ENCODE data around the gene ADGRG6.

Gene ADGRG6

GRCh38 chr6:142373268-142374090 is 71.7 kb downstream of the ADGRG6 start:
- TF ChIP-seq CTCF (conservative IDR thresholded peaks at IDR 0.05; ENCODE audit: low read depth, low read length), result no peak
- no peak overlapping the region for H3K4me3 ChIP-seq (ENCODE audit: low read depth, low read length)
- DNase-seq (ENCODE audit: low read depth), result no peak

DNA sequence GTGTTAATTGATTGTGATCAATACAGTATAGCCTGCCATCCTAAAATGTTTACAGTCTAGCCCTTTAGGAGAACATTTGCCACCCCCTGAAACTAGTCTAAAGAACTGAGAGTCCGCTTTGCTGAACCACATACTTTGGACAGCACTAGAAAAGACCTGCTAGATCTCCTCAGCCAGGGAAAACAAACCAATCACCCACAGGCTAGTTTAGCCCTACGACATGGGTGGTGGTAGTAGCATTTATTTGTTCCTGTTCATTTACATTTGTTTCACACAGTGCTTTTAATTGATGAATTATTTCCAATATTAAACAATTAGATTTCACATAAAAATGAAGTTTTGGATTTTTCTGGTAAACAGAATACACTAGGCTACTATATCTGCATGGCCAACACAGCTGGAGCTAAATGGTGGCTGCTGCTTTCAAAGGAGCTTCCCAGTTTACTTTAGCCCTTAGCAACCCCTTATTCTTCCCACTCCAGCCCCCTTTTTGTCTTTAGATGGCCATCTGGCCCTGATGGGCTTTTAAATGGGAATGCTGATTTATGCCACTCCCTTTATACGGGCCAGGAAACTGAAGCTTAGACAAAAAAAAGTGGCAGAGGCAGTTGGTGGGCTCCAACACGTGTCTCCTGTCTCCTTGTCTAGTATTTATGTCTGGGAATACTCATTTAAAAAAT is 72.4 kb downstream of the ADGRG6 start:
- DNase-seq (ENCODE audit: low read depth), result no peak
- no peak for TF ChIP-seq CTCF (conservative IDR thresholded peaks at IDR 0.05; ENCODE audit: low read depth, low read length)
- no peak overlapping the region for H3K4me3 ChIP-seq (ENCODE audit: low read depth, low read length)

DNA sequence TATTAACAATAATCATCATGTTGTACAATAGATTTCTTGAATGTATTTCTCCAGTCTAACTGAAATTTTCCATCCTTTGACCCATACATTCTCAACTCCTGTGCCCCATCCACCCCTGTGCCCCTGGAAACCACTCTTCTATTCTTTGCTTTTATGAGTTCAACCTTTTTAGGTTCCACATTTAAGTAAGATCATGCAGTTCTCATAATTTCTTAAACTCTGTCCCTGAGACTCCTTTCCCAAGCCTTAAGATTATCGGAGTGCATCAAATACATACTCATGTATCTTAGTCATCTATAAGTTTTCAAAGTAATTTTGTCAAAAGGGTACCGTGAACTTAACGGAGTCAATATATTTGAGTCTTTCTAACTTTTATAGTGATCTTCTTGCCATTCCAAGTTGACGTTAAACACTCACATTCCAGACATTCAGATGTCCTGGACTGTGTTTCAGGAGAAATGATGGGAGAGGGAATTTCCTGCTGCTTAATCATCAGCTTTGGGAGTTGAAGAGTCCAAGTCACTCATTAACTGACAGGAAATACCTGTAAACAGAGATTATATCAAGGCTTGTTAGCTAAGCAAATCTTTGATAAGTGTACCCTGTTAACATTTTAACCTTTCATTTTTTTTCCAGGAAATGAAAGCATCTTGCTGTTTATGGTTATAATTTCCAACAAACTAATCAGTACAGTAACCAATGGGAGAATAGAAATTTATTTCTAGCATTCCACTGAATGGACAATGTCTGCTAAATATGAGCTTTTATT is 73.3 kb downstream of the ADGRG6 start:
- peak; percentile 68 for DNase-seq (ENCODE audit: low read depth)
- TF ChIP-seq CTCF (conservative IDR thresholded peaks at IDR 0.05; ENCODE audit: low read depth, low read length), result no peak
- no peak overlapping the region for H3K4me3 ChIP-seq (ENCODE audit: low read depth, low read length)

DNA sequence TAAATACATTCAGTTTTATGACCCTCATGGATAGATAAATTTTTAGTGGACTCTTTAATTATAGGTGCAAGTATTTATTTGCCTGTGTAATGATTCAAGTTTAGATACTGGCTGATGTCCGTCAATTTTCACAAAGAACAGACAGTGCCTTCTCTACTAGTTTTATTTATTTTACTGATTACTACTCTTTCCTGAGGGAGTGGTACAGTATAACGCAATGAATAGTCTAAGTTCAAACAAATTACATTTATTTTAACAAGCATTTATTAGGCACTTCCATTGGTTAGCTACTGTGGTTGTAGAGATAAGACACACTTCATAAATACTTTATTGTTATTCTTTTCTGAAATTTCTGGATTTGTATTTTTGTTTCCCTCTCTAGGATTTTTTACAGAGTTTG is 74.3 kb downstream of the ADGRG6 start:
- no peak overlapping the region for H3K4me3 ChIP-seq (ENCODE audit: low read depth, low read length)
- no peak for TF ChIP-seq CTCF (conservative IDR thresholded peaks at IDR 0.05; ENCODE audit: low read depth, low read length)
- no peak for DNase-seq (ENCODE audit: low read depth)

GRCh38 chr6:142376800-142377496 is 75.1 kb downstream of the ADGRG6 start:
- TF ChIP-seq CTCF (conservative IDR thresholded peaks at IDR 0.05; ENCODE audit: low read depth, low read length), result no peak
- DNase-seq (ENCODE audit: low read depth), result peak; percentile 53
- H3K4me3 ChIP-seq (ENCODE audit: low read depth, low read length), result no peak overlapping the region

DNA sequence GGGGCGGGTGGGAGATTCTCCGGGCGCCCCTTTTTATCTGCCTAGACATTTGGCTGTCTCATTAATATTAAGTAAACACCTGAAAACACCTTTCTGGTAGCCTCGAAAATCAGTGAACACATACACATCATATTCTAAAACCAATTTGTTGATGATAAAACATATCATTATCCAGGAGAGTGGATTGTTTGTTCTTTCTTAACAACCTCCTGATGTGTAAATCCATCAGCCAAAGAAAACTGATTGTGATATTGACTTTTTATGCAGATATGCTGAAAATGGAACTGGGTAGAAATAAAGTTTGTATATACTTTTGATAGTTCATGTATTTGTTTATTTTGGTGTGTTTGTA is 75.7 kb downstream of the ADGRG6 start:
- H3K4me3 ChIP-seq (ENCODE audit: low read depth, low read length), result no peak overlapping the region
- TF ChIP-seq CTCF (conservative IDR thresholded peaks at IDR 0.05; ENCODE audit: low read depth, low read length), result no peak
- no peak for DNase-seq (ENCODE audit: low read depth)

All from choroid plexus epithelial cell (primary cell).